IMR-90 (cell line): ENCODE data around the gene CRACR2B. TPM values are rescaled to one million over a fixed set of nuclear protein-coding genes. Genes with fewer than 3 reads are reported as not detected.

ENCODE experiments used
- ATAC-seq: fragments of 200-7000 bp; cut with Tn5 transposase; 2 replicates; pipeline ENCODE4 v1.9.1; 2020; ENCODE audit warnings: low read depth, mild to moderate bottlenecking, moderate library complexity
- BruUV-seq: library from RNA; stranded (reverse); fragments of 400-500 nt; replicated peaks from 2 replicates; lab custom pipeline; 2021; lab: Mats Ljungman, UMichigan
- CTCF ChIA-PET: fragments of 300-600 bp; formaldehyde crosslinking; extraction: SDS; loops from one replicate; lab custom pipeline; 2021; ENCODE audit warnings: antibody characterized with exemption; lab: Yijun Ruan, JAX
- POLR2A ChIA-PET: fragments of 300-600 bp; sonication (Branson Sonifier 250); formaldehyde crosslinking; loops from one replicate; lab custom pipeline; 2022; ENCODE audit warnings: antibody characterized with exemption; ENCODE audit not compliant: unreplicated experiment; lab: Charles Lee
- DNase-seq: peaks from one replicate; pipeline ENCODE4 v3.0.0; 2013
- H2AFZ ChIP-seq: replicated peaks from 2 replicates; pipeline ENCODE3; 2013; ENCODE audit warnings: low read length, mild to moderate bottlenecking; ENCODE audit not compliant: poor library complexity
- H2AK5ac ChIP-seq: 2 replicates; pipeline ENCODE4 v1.6.1; 2013; ENCODE audit warnings: low read depth, low read length, inconsistent platforms
- H2AK9ac ChIP-seq: replicated peaks from 2 replicates; pipeline ENCODE3; 2013; ENCODE audit warnings: mild to moderate bottlenecking, low read depth, low read length, moderate library complexity; ENCODE audit not compliant: poor library complexity
- H2BK120ac ChIP-seq: 2 replicates; pipeline ENCODE4 v1.6.1; 2013; ENCODE audit warnings: low read depth, low read length, inconsistent platforms
- H2BK15ac ChIP-seq: 3 replicates; pipeline ENCODE4 v1.6.1; 2013; ENCODE audit warnings: low read depth, low read length, inconsistent platforms
- H2BK20ac ChIP-seq: 2 replicates; pipeline ENCODE4 v1.6.1; 2013; ENCODE audit warnings: low read depth, mild to moderate bottlenecking, inconsistent platforms, low read length, moderate library complexity
- H2BK5ac ChIP-seq: 2 replicates; pipeline ENCODE4 v1.6.1; 2013; ENCODE audit warnings: mild to moderate bottlenecking, low read depth, low read length, inconsistent platforms; ENCODE audit not compliant: poor library complexity, severe bottlenecking
- H3K14ac ChIP-seq: replicated peaks from 2 replicates; pipeline ENCODE4 v1.6.1; 2013; ENCODE audit warnings: low read depth, low read length, inconsistent platforms
- H3K18ac ChIP-seq: 2 replicates; pipeline ENCODE4 v1.6.1; 2013; ENCODE audit warnings: low read depth, low read length, control low read depth
- H3K23ac ChIP-seq: 2 replicates; pipeline ENCODE4 v1.6.1; 2013; ENCODE audit warnings: low read depth, low read length, inconsistent platforms
- H3K27ac ChIP-seq: 2 replicates; pipeline ENCODE4 v1.5.1; 2013; ENCODE audit warnings: mild to moderate bottlenecking, control low read depth, low read length; ENCODE audit not compliant: insufficient read depth
- H3K27me3 ChIP-seq: 2 replicates; pipeline ENCODE4 v1.6.1; 2013; ENCODE audit warnings: low read length; ENCODE audit not compliant: control insufficient read depth, insufficient read depth
- H3K36me3 ChIP-seq: 2 replicates; pipeline ENCODE4 v1.6.1; 2013; ENCODE audit warnings: low read length, mixed read lengths; ENCODE audit not compliant: control insufficient read depth, insufficient read depth
- H3K4ac ChIP-seq: 2 replicates; pipeline ENCODE4 v1.6.1; 2013; ENCODE audit warnings: low read depth, low read length, inconsistent platforms
- H3K4me1 ChIP-seq: 2 replicates; pipeline ENCODE4 v1.6.1; 2013; ENCODE audit warnings: low read length, mixed read lengths; ENCODE audit not compliant: control insufficient read depth, insufficient read depth
- H3K4me2 ChIP-seq: 2 replicates; pipeline ENCODE4 v1.6.1; 2013; ENCODE audit warnings: low read depth, mild to moderate bottlenecking, control low read depth, low read length, moderate library complexity
- H3K4me3 ChIP-seq: 2 replicates; pipeline ENCODE4 v1.5.1; 2013; ENCODE audit warnings: low read depth, mild to moderate bottlenecking, control low read depth, low read length, moderate library complexity; ENCODE audit not compliant: insufficient read depth
- H3K56ac ChIP-seq: 2 replicates; pipeline ENCODE4 v1.6.1; 2013; ENCODE audit warnings: low read length, inconsistent platforms; ENCODE audit not compliant: insufficient read depth; ENCODE audit errors: extremely low read depth
- H3K79me1 ChIP-seq, 2 experiments: 2 replicates each; pipeline ENCODE4 v1.6.1; 2013; ENCODE audit warnings: low read length in 2 of 2, inconsistent platforms in 1 of 2, low read depth in 1 of 2
- H3K9ac ChIP-seq: 2 replicates; pipeline ENCODE4 v1.6.1; 2013; ENCODE audit warnings: low read depth, low read length, control low read depth
- H3K9me1 ChIP-seq: 2 replicates; pipeline ENCODE4 v1.6.1; 2013; ENCODE audit warnings: low read length, inconsistent platforms; ENCODE audit not compliant: insufficient read depth
- H3K9me3 ChIP-seq: 2 replicates; pipeline ENCODE4 v1.6.1; 2013; ENCODE audit warnings: low read length; ENCODE audit not compliant: control insufficient read depth, insufficient read depth
- H4K20me1 ChIP-seq: 2 replicates; pipeline ENCODE4 v1.6.1; 2013; ENCODE audit warnings: low read length, inconsistent platforms; ENCODE audit not compliant: insufficient read depth
- H4K5ac ChIP-seq: 2 replicates; pipeline ENCODE4 v1.6.1; 2013; ENCODE audit warnings: mild to moderate bottlenecking, low read depth, low read length, control low read depth
- H4K8ac ChIP-seq, 2 experiments: 2 replicates each; pipeline ENCODE4 v1.6.1; 2013; ENCODE audit warnings: low read depth in 2 of 2, low read length in 2 of 2, control low read depth in 1 of 2, inconsistent platforms in 1 of 2
- H4K91ac ChIP-seq: 2 replicates; pipeline ENCODE4 v1.6.1; 2013; ENCODE audit warnings: low read depth, low read length, inconsistent platforms; ENCODE audit not compliant: insufficient read depth
- BHLHE40 ChIP-seq: fragments of 150-350 bp; IDR thresholded peaks from 2 replicates; pipeline ENCODE4 v1.6.1; 2016; ENCODE audit warnings: mild to moderate bottlenecking, low read depth, low read length
- CEBPB ChIP-seq: IDR thresholded peaks from 2 replicates; pipeline ENCODE4 v1.6.1; 2012; ENCODE audit warnings: low read depth, low read length, improper control_type of control experiment
- CHD1 ChIP-seq: IDR thresholded peaks from 2 replicates; pipeline ENCODE4 v1.6.1; 2012; ENCODE audit warnings: low read depth, low read length, improper control_type of control experiment
- FOS ChIP-seq: fragments of 150-350 bp; IDR thresholded peaks from 2 replicates; pipeline ENCODE4 v1.6.1; 2016; ENCODE audit warnings: low read depth, low read length
- MAFK ChIP-seq: IDR thresholded peaks from 2 replicates; pipeline ENCODE4 v1.6.1; 2012; ENCODE audit warnings: low read depth, low read length, improper control_type of control experiment
- MAZ ChIP-seq: IDR thresholded peaks from 2 replicates; pipeline ENCODE4 v1.6.1; 2012; ENCODE audit warnings: low read depth, mild to moderate bottlenecking, low read length, improper control_type of control experiment, moderate library complexity, borderline replicate concordance
- MXI1 ChIP-seq: IDR thresholded peaks from 2 replicates; pipeline ENCODE4 v1.6.1; 2012; ENCODE audit warnings: low read depth, mild to moderate bottlenecking, low read length, moderate library complexity, borderline replicate concordance
- NFE2L2 ChIP-seq: fragments of 150-350 bp; IDR thresholded peaks from 2 replicates; pipeline ENCODE4 v1.6.1; 2016; ENCODE audit warnings: low read depth, mild to moderate bottlenecking, low read length
- POLR2A ChIP-seq: IDR thresholded peaks from 2 replicates; pipeline ENCODE4 v1.6.1; 2012; ENCODE audit warnings: mild to moderate bottlenecking, low read depth, low read length
- RAD21 ChIP-seq: IDR thresholded peaks from 2 replicates; pipeline ENCODE4 v1.6.1; 2012; ENCODE audit warnings: low read length, improper control_type of control experiment
- RCOR1 ChIP-seq: IDR thresholded peaks from 2 replicates; pipeline ENCODE4 v1.6.1; 2012; ENCODE audit warnings: mild to moderate bottlenecking, low read length, improper control_type of control experiment; ENCODE audit not compliant: insufficient replicate concordance
- RFX5 ChIP-seq: IDR thresholded peaks from 2 replicates; pipeline ENCODE4 v1.8.0; 2012; ENCODE audit warnings: low read depth, mild to moderate bottlenecking, low read length, moderate library complexity
- SMC3 ChIP-seq: fragments of 150-350 bp; IDR thresholded peaks from 2 replicates; pipeline ENCODE4 v1.6.1; 2016; ENCODE audit warnings: low read depth, mild to moderate bottlenecking, antibody characterized with exemption, low read length, moderate library complexity
- WGBS, 2 experiments: methylation state at CpG; one replicate each; pipeline versions ENCODE4 v1.1.5 to v1.1.7; 2013; ENCODE audit warnings: missing lambda C conversion rate in 2 of 2; ENCODE audit not compliant: insufficient read length in 1 of 2; ENCODE audit errors: extremely low coverage in 2 of 2; 5-methylcytosine and 5-hydroxymethylcytosine counted together
- dilution Hi-C: fragments of 300-500 bp; cut with HindIII; formaldehyde crosslinking; loops from one replicate; pipeline ENCODE4 v1.14.3; 2018; ENCODE audit warnings: low sequenced_read_pairs; ENCODE audit not compliant: unreplicated experiment
- in situ Hi-C: fragments of 300-500 bp; cut with MboI; formaldehyde crosslinking; loops from 3 replicates; pipeline ENCODE4 v1.14.3; 2019; ENCODE audit warnings: low sequenced_read_pairs, inconsistent platforms, mixed read lengths
- intact Hi-C: fragments of 100-400 bp; cut with micrococcal nuclease; formaldehyde crosslinking; loops from 2 replicates; pipeline ENCODE4 v1.10.0; 2022
- polyA plus RNA-seq, 3 experiments: library from polyadenylated mRNA; depleted of rRNA; stranded (reverse); fragments of >200 nt; gene quantifications; 2 replicates each; pipeline ENCODE4 v1.2.3, GENCODE V29; 2012; ENCODE audit warnings: low replicate concordance in 1 of 3
- total RNA-seq: library from RNA; depleted of rRNA; stranded (reverse); fragments of >200 nt; gene quantifications from 2 replicates; pipeline ENCODE4 v1.2.3, GENCODE V29; 2012
- TF ChIP-seq, protein P1 (sequence below): conservative IDR thresholded peaks from 2 replicates; pipeline ENCODE4 v1.5.1; 2012; ENCODE audit warnings: mild to moderate bottlenecking, low read depth, low read length, improper control_type of control experiment
- TF ChIP-seq, protein P2 (sequence below): fragments of 150-350 bp; IDR thresholded peaks from 2 replicates; pipeline ENCODE4 v1.6.1; 2017; ENCODE audit warnings: mild to moderate bottlenecking, antibody characterized with exemption, low read length, low read depth
- TF ChIP-seq, protein P3 (sequence below): fragments of 150-350 bp; IDR thresholded peaks from 2 replicates; pipeline ENCODE4 v1.6.1; 2016; ENCODE audit warnings: low read depth, mild to moderate bottlenecking, low read length, moderate library complexity, borderline replicate concordance

CRACR2B gene
- total and polyA plus RNA-seq, 2 of the 4 experiments (the other 2 are of a cell fraction): 0.54 to 2.5 TPM

DNA sequence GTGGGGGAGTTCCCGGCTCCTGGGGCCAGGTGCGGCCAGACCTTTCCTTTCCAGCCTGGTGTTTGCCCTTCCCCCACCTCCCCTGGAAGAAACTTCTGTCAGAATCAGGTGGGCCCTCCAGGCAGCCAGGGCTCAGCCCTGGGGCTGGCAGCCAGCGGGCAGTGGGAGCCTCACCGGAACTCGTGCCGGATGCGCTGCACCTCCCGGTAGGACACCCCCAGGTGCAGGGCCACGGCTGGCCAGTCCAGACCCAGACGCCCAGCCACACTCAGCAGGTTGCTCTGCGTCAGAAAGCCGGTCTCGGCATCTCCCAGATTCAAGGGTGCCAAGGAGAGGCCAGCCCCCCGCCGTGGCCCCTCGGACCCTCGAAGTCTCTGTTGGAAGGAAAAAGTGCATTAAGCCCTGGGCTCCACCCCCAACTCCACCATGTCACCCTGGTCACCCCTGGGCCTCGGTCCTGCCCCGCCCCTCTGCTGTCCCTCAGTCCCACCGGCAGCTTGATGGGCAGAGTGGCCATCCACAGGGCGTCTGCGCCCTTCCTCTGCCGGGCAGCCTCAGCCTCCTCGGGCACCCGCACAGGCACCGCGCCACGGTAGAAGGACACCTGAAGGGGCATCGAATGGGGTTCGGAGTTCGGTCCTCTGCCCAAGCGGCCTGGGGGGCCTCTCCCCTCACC is 27.9 kb upstream of the CRACR2B start:
- Histone ChIP-seq H4K91ac (no peak overlapping the region), H3K56ac (no peak overlapping the region), H3K14ac (no peak overlapping the region), H2AK9ac (peak overlapping the region; percentile 28), H3K27ac (no peak overlapping the region), H4K8ac (no peak overlapping the region), H3K9ac (no peak overlapping the region), H4K20me1 (peaks cover 18% of the 10 kb centered on the region), H2BK20ac (no peak overlapping the region), H2AK5ac (no peak overlapping the region), H3K27me3 (no peaks in the 10 kb centered on the region), H3K4me1 (peaks cover 26% of the 10 kb centered on the region), H3K9me3 (no peaks in the 10 kb centered on the region), H3K36me3 (peaks cover 27% of the 10 kb centered on the region), H2BK15ac (no peak overlapping the region), H3K79me1 (peaks cover 2 to 40% of the 10 kb centered on the region in 2 experiments; a peak in 3 of 4 replicates), H2BK5ac (no peak overlapping the region), H3K23ac (no peak overlapping the region), H2AFZ (peak overlapping the region; percentile 6), H4K5ac (no peak overlapping the region), H3K9me1 (peaks cover 4% of the 10 kb centered on the region; the same call in 1 of the 2 replicates), H3K4me3 (no peak overlapping the region), H3K18ac (no peak overlapping the region), H3K4ac (no peak overlapping the region), H2BK120ac (no peak overlapping the region), H3K4me2 (no peak overlapping the region)
- DNase-seq (no peak), ATAC-seq (no peak)
- ChIA-PET CTCF (no interaction called here), POLR2A (no interaction called here)
- TF ChIP-seq MXI1: no peak
- TF ChIP-seq RFX5: no peak
- TF ChIP-seq, protein P1, sequence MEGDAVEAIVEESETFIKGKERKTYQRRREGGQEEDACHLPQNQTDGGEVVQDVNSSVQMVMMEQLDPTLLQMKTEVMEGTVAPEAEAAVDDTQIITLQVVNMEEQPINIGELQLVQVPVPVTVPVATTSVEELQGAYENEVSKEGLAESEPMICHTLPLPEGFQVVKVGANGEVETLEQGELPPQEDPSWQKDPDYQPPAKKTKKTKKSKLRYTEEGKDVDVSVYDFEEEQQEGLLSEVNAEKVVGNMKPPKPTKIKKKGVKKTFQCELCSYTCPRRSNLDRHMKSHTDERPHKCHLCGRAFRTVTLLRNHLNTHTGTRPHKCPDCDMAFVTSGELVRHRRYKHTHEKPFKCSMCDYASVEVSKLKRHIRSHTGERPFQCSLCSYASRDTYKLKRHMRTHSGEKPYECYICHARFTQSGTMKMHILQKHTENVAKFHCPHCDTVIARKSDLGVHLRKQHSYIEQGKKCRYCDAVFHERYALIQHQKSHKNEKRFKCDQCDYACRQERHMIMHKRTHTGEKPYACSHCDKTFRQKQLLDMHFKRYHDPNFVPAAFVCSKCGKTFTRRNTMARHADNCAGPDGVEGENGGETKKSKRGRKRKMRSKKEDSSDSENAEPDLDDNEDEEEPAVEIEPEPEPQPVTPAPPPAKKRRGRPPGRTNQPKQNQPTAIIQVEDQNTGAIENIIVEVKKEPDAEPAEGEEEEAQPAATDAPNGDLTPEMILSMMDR: no peak
- TF ChIP-seq FOS: no peak
- TF ChIP-seq MAZ: no peak
- TF ChIP-seq CHD1: no peak
- TF ChIP-seq RAD21: no peak
- no peak for TF ChIP-seq MAFK
- no peak for TF ChIP-seq BHLHE40
- no peak for TF ChIP-seq POLR2A
- TF ChIP-seq SMC3: no peak
- TF ChIP-seq NFE2L2: no peak
- TF ChIP-seq RCOR1: no peak
- TF ChIP-seq CEBPB: no peak
- TF ChIP-seq, protein P2, sequence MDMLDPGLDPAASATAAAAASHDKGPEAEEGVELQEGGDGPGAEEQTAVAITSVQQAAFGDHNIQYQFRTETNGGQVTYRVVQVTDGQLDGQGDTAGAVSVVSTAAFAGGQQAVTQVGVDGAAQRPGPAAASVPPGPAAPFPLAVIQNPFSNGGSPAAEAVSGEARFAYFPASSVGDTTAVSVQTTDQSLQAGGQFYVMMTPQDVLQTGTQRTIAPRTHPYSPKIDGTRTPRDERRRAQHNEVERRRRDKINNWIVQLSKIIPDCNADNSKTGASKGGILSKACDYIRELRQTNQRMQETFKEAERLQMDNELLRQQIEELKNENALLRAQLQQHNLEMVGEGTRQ: no peak
- TF ChIP-seq, protein P3, sequence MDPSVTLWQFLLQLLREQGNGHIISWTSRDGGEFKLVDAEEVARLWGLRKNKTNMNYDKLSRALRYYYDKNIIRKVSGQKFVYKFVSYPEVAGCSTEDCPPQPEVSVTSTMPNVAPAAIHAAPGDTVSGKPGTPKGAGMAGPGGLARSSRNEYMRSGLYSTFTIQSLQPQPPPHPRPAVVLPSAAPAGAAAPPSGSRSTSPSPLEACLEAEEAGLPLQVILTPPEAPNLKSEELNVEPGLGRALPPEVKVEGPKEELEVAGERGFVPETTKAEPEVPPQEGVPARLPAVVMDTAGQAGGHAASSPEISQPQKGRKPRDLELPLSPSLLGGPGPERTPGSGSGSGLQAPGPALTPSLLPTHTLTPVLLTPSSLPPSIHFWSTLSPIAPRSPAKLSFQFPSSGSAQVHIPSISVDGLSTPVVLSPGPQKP: no peak
- no TSS peak for BruUV-seq
- in situ Hi-C loops: no loop called here
- intact Hi-C loops: no loop called here
- 93% methylated on average over 18 of the region's 32 CpGs; no CpG with 5 or more reads in 1 of the 2 experiments for WGBS, 2 experiments
- dilution Hi-C loops: no loop called here
